Measurements from ENCODE around the gene TRAPPC13. TPM values are rescaled to one million over a fixed set of nuclear protein-coding genes. Genes with fewer than 3 reads are reported as not detected.

Gene TRAPPC13
- total and polyA plus RNA-seq, 4 donors: 6.8 to 11.2 (median 9.8) TPM

DNA sequence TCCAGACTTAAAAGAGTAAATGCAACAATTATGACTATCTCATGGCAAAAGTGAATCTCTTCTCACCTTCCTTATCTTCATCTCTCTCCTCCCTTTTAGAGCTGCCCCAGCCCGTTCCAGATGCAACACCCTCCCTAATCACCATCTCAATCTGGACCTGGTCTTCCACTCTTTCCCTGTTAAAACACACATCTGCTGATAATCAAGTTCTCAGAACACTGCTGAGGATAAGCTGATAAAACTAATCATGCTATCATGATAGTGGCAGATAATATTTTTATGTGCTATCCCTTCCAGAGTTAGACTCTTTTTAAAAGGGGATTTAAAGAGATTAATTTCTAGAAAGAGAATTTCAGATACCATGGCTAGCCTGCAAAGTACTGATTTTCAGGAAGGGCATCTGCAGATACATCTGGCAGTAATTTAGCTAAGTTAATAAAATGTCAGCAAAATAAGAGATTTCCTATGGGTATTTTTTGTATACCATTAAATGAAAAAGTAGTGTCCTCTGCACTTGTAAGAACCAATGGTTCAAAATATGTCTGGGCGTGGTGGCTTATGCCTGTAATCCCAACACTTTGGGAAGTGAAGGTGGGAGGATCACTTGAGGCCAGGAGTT, 79.9 kb downstream of the TRAPPC13 start:
- Histone ChIP-seq H3K36me3 (ENCODE audit: control insufficient read depth in 4 of 4, insufficient read depth in 3 of 4, low read depth in 1 of 4, low read length in 3 of 4) (peaks cover 0 to 2% (median 0%) of the 10 kb centered on the region in 4 donors), H3K27me3 (ENCODE audit: control insufficient read depth in 4 of 4, insufficient read depth in 4 of 4, low read length in 3 of 4) (no peaks in the 10 kb centered on the region), H3K4me3 (ENCODE audit: low read depth in 1 of 3, low read length in 3 of 3) (no peak overlapping the region), H3K9me3 (ENCODE audit: control insufficient read depth in 4 of 4, low read length in 3 of 4) (no peaks in the 10 kb centered on the region), H3K27ac (ENCODE audit: low read depth in 1 of 2, low read length in 2 of 2) (no peak overlapping the region), H3K4me1 (ENCODE audit: control insufficient read depth in 4 of 4, insufficient read depth in 4 of 4, low read length in 3 of 4) (no peaks in the 10 kb centered on the region), H3K9ac (ENCODE audit: low read depth in 1 of 2, low read length in 2 of 2) (no peak overlapping the region)
- no peak for DNase-seq (ENCODE audit: low spot score)
- TF ChIP-seq TAF1 (conservative IDR thresholded peaks at IDR 0.05) (no peak), FOXA2 (IDR thresholded peaks at IDR 0.05) (no peak), RXRA (IDR thresholded peaks at IDR 0.05) (no peak), HNF4A (conservative IDR thresholded peaks at IDR 0.05) (no peak), RAD21 (IDR thresholded peaks at IDR 0.05) (no peak)
- TF ChIP-seq, protein P1, sequence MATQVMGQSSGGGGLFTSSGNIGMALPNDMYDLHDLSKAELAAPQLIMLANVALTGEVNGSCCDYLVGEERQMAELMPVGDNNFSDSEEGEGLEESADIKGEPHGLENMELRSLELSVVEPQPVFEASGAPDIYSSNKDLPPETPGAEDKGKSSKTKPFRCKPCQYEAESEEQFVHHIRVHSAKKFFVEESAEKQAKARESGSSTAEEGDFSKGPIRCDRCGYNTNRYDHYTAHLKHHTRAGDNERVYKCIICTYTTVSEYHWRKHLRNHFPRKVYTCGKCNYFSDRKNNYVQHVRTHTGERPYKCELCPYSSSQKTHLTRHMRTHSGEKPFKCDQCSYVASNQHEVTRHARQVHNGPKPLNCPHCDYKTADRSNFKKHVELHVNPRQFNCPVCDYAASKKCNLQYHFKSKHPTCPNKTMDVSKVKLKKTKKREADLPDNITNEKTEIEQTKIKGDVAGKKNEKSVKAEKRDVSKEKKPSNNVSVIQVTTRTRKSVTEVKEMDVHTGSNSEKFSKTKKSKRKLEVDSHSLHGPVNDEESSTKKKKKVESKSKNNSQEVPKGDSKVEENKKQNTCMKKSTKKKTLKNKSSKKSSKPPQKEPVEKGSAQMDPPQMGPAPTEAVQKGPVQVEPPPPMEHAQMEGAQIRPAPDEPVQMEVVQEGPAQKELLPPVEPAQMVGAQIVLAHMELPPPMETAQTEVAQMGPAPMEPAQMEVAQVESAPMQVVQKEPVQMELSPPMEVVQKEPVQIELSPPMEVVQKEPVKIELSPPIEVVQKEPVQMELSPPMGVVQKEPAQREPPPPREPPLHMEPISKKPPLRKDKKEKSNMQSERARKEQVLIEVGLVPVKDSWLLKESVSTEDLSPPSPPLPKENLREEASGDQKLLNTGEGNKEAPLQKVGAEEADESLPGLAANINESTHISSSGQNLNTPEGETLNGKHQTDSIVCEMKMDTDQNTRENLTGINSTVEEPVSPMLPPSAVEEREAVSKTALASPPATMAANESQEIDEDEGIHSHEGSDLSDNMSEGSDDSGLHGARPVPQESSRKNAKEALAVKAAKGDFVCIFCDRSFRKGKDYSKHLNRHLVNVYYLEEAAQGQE (IDR thresholded peaks at IDR 0.05): no peak
- TF ChIP-seq, protein P2, sequence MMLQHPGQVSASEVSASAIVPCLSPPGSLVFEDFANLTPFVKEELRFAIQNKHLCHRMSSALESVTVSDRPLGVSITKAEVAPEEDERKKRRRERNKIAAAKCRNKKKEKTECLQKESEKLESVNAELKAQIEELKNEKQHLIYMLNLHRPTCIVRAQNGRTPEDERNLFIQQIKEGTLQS (IDR thresholded peaks at IDR 0.05): no peak
- TF ChIP-seq, protein P3, sequence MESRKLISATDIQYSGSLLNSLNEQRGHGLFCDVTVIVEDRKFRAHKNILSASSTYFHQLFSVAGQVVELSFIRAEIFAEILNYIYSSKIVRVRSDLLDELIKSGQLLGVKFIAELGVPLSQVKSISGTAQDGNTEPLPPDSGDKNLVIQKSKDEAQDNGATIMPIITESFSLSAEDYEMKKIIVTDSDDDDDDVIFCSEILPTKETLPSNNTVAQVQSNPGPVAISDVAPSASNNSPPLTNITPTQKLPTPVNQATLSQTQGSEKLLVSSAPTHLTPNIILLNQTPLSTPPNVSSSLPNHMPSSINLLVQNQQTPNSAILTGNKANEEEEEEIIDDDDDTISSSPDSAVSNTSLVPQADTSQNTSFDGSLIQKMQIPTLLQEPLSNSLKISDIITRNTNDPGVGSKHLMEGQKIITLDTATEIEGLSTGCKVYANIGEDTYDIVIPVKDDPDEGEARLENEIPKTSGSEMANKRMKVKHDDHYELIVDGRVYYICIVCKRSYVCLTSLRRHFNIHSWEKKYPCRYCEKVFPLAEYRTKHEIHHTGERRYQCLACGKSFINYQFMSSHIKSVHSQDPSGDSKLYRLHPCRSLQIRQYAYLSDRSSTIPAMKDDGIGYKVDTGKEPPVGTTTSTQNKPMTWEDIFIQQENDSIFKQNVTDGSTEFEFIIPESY (IDR thresholded peaks at IDR 0.05): no peak
- TF ChIP-seq, protein P4, sequence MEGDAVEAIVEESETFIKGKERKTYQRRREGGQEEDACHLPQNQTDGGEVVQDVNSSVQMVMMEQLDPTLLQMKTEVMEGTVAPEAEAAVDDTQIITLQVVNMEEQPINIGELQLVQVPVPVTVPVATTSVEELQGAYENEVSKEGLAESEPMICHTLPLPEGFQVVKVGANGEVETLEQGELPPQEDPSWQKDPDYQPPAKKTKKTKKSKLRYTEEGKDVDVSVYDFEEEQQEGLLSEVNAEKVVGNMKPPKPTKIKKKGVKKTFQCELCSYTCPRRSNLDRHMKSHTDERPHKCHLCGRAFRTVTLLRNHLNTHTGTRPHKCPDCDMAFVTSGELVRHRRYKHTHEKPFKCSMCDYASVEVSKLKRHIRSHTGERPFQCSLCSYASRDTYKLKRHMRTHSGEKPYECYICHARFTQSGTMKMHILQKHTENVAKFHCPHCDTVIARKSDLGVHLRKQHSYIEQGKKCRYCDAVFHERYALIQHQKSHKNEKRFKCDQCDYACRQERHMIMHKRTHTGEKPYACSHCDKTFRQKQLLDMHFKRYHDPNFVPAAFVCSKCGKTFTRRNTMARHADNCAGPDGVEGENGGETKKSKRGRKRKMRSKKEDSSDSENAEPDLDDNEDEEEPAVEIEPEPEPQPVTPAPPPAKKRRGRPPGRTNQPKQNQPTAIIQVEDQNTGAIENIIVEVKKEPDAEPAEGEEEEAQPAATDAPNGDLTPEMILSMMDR (IDR thresholded peaks at IDR 0.05; ENCODE audit: low read depth, low read length, missing input control): no peak
- WGBS: 89% methylated on average over 2 of the region's 2 CpGs

DNA sequence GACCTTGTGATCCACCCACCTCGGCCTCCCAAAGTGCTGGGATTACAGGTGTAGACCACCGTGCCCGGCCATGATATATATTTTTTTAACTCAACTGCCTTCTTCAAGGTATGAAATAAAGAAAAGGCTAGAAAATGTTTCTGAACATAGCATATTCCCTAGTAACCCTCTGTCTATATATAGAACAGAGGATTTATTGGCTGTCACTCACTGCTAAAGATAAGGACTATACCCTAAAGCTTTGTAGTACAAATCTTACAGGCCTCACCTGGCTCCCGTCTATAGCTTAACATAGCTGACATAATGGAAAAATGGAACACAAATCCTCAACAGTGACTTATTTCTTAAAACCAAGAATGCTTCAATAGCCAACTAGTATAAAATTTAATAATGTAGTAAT, 82.8 kb downstream of the TRAPPC13 start:
- Histone ChIP-seq H3K9me3 (ENCODE audit: control insufficient read depth in 4 of 4, low read length in 3 of 4) (no peaks in the 10 kb centered on the region), H3K4me3 (ENCODE audit: low read depth in 1 of 3, low read length in 3 of 3) (no peak overlapping the region), H3K27me3 (ENCODE audit: control insufficient read depth in 4 of 4, insufficient read depth in 4 of 4, low read length in 3 of 4) (no peaks in the 10 kb centered on the region), H3K9ac (ENCODE audit: low read depth in 1 of 2, low read length in 2 of 2) (no peak overlapping the region), H3K27ac (ENCODE audit: low read depth in 1 of 2, low read length in 2 of 2) (no peak overlapping the region), H3K4me1 (ENCODE audit: control insufficient read depth in 4 of 4, insufficient read depth in 4 of 4, low read length in 3 of 4) (no peaks in the 10 kb centered on the region), H3K36me3 (ENCODE audit: control insufficient read depth in 4 of 4, insufficient read depth in 3 of 4, low read depth in 1 of 4, low read length in 3 of 4) (peaks cover 0 to 2% (median 0%) of the 10 kb centered on the region in 4 donors)
- WGBS: 97% methylated on average over 4 of the region's 4 CpGs
- DNase-seq (ENCODE audit: low spot score): no peak
- TF ChIP-seq FOXA2 (IDR thresholded peaks at IDR 0.05) (no peak), EGR1 (IDR thresholded peaks at IDR 0.05; ENCODE audit: low read depth in 2 of 2) (no peak), RXRA (IDR thresholded peaks at IDR 0.05) (no peak), HNF4A (conservative IDR thresholded peaks at IDR 0.05) (no peak), RAD21 (IDR thresholded peaks at IDR 0.05) (no peak), FOXA1 (IDR thresholded peaks at IDR 0.05) (no peak), GABPA (IDR thresholded peaks at IDR 0.05 in 1 of 2, conservative IDR thresholded peaks at IDR 0.05 in 1 of 2) (no peak), TAF1 (conservative IDR thresholded peaks at IDR 0.05) (no peak), YY1 (IDR thresholded peaks at IDR 0.05) (no peak), NR2F2 (IDR thresholded peaks at IDR 0.05) (no peak), SP1 (IDR thresholded peaks at IDR 0.05) (no peak), HNF4G (IDR thresholded peaks at IDR 0.05) (no peak)
- TF ChIP-seq, protein P5, sequence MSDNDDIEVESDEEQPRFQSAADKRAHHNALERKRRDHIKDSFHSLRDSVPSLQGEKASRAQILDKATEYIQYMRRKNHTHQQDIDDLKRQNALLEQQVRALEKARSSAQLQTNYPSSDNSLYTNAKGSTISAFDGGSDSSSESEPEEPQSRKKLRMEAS (IDR thresholded peaks at IDR 0.05): no peak
- TF ChIP-seq, protein P4 (IDR thresholded peaks at IDR 0.05; ENCODE audit: low read depth, low read length, missing input control): no peak
- TF ChIP-seq, protein P2 (IDR thresholded peaks at IDR 0.05): no peak
